Spleen (tissue), 11 donors: Measurements from ENCODE around the gene PPARA. TPM values are rescaled to one million over a fixed set of nuclear protein-coding genes. Genes with fewer than 3 reads are reported as not detected.

Experiments
- DNase-seq: peaks from one replicate; pipeline ENCODE4 v3.0.0-alpha.2; 2020
- H3K27ac ChIP-seq, 8 donors: fragments of 200-600 bp; sonication (generic) in 7 of 8; 1 replicate in 4 of 8; 2 replicates in 4 of 8; pipeline versions ENCODE4 v1.5.0 to v1.8.0; 2016 to 2021; ENCODE audit warnings: inconsistent platforms in 4 of 8, mild to moderate bottlenecking in 4 of 8, moderate library complexity in 1 of 8
- H3K27me3 ChIP-seq, 7 donors: fragments of 200-600 bp; sonication (generic) in 6 of 7; replicated peaks in 1 of 7; 1 replicate in 4 of 7; 2 replicates in 3 of 7; pipeline versions ENCODE4 v1.5.0 to v1.8.0; 2016 to 2021; ENCODE audit warnings: inconsistent platforms in 3 of 7, mild to moderate bottlenecking in 1 of 7
- H3K36me3 ChIP-seq, 6 donors: fragments of 200-600 bp; sonication (generic) in 5 of 6; 1 replicate in 4 of 6; 2 replicates in 2 of 6; pipeline versions ENCODE4 v1.5.0 to v1.8.0; 2016 to 2021; ENCODE audit warnings: inconsistent platforms in 2 of 6
- H3K4me1 ChIP-seq, 6 donors: fragments of 200-600 bp; sonication (generic) in 5 of 6; 1 replicate in 3 of 6; 2 replicates in 3 of 6; pipeline versions ENCODE4 v1.5.0 to v1.8.0; 2016 to 2021; ENCODE audit warnings: inconsistent platforms in 3 of 6
- H3K4me3 ChIP-seq, 8 donors: fragments of 200-600 bp; sonication (generic) in 7 of 8; 1 replicate in 4 of 8; 2 replicates in 4 of 8; pipeline versions ENCODE4 v1.5.0 to v1.8.0; 2016 to 2021; ENCODE audit warnings: inconsistent platforms in 4 of 8, mild to moderate bottlenecking in 4 of 8, moderate library complexity in 2 of 8
- H3K9me3 ChIP-seq, 8 donors: fragments of 200-600 bp; sonication (generic) in 7 of 8; 1 replicate in 4 of 8; 2 replicates in 4 of 8; pipeline versions ENCODE4 v1.5.0 to v1.8.0; 2016 to 2021; ENCODE audit warnings: inconsistent platforms in 4 of 8
- POLR2A ChIP-seq, 3 donors: fragments of 450-650 bp; IDR thresholded peaks; one replicate each; pipeline ENCODE4 v1.5.1; 2017; ENCODE audit warnings: antibody characterized with exemption in 3 of 3, mild to moderate bottlenecking in 1 of 3
- POLR2AphosphoS5 ChIP-seq, 3 donors: sonication (generic); formaldehyde crosslinking; IDR thresholded peaks; one replicate each; pipeline ENCODE4 v1.5.1; 2017; ENCODE audit warnings: antibody characterized with exemption in 3 of 3
- WGBS, 5 donors: extraction: QIAGEN DNeasy Blood & Tissue Kit in 3 of 5; methylation state at CpG; one replicate each; pipeline versions ENCODE4 v1.1.5 to v1.1.7; 2013 to 2018; 5-methylcytosine and 5-hydroxymethylcytosine counted together
- intact Hi-C: fragments of 100-400 bp; cut with DNase I; formaldehyde crosslinking; loops from one replicate; pipeline ENCODE4 v1.15.0; 2023; ENCODE audit warnings: low total_unique reads
- polyA plus RNA-seq, 3 donors: library from polyadenylated mRNA; stranded (reverse); fragments of 200-250 nt; gene quantifications; one replicate each; pipeline ENCODE4 v1.2.1, GENCODE V29; 2013
- total RNA-seq, 7 donors: library from RNA; depleted of rRNA in 3 of 7; stranded (reverse); fragments of >200 nt in 3 of 7; fragmentation: NEBNext Ultra II Directional in 4 of 7; extraction: Animal tissue kit (Norgen Biotek cat#: 25700) in 4 of 7; gene quantifications; one replicate each; pipeline versions ENCODE4 v1.1.0 to v1.2.1, GENCODE V29; 2016 to 2021
- TF ChIP-seq, protein P1 (sequence below), 11 experiments: fragments of 200-600 bp in 7 of 11; fragments of 450-650 bp in 4 of 11; sonication (generic) in 4 of 11; IDR thresholded peaks in 8 of 11; conservative IDR thresholded peaks in 3 of 11; 1 replicate in 7 of 11; 2 replicates in 4 of 11; pipeline versions ENCODE4 v1.4.0 to v1.8.0; 2016 to 2021; ENCODE audit warnings: antibody characterized with exemption in 11 of 11, inconsistent platforms in 4 of 11, mild to moderate bottlenecking in 1 of 11
- donor health status: healthy with polysubstance abuse.
- donor health status: DM: no; HTN: no; CAD: no; lungs with moderate emphysema.
- donor health status: DM: no; HTN: no; CAD: no.
- donor health status: Bipolar disorder and iron deficiency.
- donor health status: healthy.
- donor health status: DM: no; HTN: no; CAD: no.
- donor health status: DM: yes; HTN: yes; CAD: no.

Gene PPARA
- total and polyA plus RNA-seq, 10 donors, result 2.0 to 40.9 (median 22.6) TPM

DNA sequence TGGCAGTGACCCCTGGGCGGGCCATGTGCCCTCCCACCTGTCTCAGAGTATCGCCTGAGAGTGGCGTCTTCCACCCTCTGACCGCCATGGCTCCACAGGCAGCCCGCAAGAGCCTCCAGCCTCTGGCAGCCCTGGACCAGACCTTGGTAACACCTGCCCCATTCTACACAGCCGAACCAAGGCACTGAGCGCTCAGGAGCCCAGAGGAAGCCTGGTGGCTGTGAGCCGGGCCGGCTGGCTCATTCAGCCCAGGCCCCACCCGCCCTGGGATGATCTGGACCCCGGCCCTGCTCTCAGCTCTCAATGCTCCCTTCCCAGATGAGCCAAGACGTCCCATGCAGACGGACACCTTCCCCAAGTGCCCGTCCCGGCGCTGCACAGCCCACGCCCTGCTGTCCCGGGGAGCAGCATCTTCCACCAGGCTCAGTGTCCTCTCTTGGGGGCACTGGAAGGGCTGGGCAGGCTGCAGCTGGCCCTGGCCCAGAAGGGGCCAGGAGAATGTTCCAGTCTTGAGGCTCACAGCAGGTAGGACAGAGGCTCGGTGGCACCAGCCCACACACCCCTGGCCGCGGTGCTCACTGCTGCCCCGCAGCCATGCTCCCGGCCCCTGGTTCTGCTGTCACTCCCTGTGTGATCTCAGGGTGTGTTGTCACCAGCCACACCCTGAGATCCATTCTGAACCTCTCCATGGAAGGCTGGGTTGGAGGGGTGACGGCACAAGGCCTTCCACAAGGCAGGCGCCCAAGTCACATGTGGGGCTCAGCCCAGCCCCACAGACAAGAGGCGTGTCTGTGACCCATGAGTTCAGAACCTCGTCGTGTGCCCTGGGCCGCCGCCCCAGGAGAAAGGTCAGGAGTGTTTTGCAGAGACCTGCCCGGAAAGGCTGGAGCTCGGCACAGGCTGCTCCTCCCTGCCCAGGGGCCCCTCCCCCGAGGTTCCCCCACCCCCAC, 24.2 kb upstream of the PPARA start:
- intact Hi-C loops, result loop anchor here (10.0 kb wide), 1 partner anchor 419 kb away; no protein-coding TSS in a partner anchor
- Histone ChIP-seq H3K27me3 (peaks cover 0 to 4% (median 0%) of the 10 kb centered on the region in 7 donors), H3K27ac (no peak overlapping the region), H3K4me3 (no peak overlapping the region), H3K9me3 (no peaks in the 10 kb centered on the region), H3K4me1 (peaks cover 16 to 48% (median 32%) of the 10 kb centered on the region in 6 donors), H3K36me3 (no peaks in the 10 kb centered on the region)
- no peak for DNase-seq
- no peak for TF ChIP-seq POLR2AphosphoS5 (IDR thresholded peaks at IDR 0.05)
- TF ChIP-seq, protein P1, sequence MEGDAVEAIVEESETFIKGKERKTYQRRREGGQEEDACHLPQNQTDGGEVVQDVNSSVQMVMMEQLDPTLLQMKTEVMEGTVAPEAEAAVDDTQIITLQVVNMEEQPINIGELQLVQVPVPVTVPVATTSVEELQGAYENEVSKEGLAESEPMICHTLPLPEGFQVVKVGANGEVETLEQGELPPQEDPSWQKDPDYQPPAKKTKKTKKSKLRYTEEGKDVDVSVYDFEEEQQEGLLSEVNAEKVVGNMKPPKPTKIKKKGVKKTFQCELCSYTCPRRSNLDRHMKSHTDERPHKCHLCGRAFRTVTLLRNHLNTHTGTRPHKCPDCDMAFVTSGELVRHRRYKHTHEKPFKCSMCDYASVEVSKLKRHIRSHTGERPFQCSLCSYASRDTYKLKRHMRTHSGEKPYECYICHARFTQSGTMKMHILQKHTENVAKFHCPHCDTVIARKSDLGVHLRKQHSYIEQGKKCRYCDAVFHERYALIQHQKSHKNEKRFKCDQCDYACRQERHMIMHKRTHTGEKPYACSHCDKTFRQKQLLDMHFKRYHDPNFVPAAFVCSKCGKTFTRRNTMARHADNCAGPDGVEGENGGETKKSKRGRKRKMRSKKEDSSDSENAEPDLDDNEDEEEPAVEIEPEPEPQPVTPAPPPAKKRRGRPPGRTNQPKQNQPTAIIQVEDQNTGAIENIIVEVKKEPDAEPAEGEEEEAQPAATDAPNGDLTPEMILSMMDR (IDR thresholded peaks at IDR 0.05 in 8 of 11, conservative IDR thresholded peaks at IDR 0.05 in 3 of 11), result no peak
- TF ChIP-seq POLR2A (IDR thresholded peaks at IDR 0.05), result no peak
- 86 to 93% (median 89%) methylated on average over 25 to 33 of the region's 33 CpGs for WGBS, 5 donors

DNA sequence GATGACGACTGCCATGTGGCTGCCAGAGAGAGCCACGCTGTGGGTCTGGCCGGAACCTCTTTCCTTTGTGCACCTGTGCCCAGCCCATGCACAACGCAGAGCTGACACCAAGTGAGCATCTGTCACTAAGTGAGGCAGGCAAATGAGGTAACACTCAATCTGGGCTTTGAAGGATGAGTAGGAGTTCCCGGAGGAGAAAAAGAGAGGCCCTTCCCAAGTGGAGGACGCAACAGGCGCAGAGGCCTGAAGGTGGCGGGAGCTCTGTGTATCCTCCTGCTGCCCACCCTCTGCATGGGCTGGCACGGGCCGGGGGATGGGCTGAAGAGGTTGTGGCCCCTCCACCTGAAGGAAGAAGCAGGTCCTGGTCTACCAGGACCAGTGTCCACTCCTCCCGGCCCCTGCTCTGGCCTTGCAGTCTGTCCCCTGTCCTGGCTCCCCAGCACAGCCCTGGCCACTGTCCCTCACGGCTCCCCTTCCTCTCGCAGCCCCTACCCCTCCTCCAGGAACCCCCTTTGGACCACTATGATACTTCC, 23.4 kb upstream of the PPARA start:
- DNase-seq, result no peak
- no peaks in the 10 kb centered on the region for H3K36me3 ChIP-seq
- TF ChIP-seq, protein P1 (IDR thresholded peaks at IDR 0.05 in 8 of 11, conservative IDR thresholded peaks at IDR 0.05 in 3 of 11), result no peak
- TF ChIP-seq POLR2AphosphoS5 (IDR thresholded peaks at IDR 0.05) (no peak), POLR2A (IDR thresholded peaks at IDR 0.05) (no peak)
- intact Hi-C loops, result loop anchor here (10.0 kb wide), 1 partner anchor 418 kb away; no protein-coding TSS in a partner anchor
- no peaks in the 10 kb centered on the region for H3K9me3 ChIP-seq
- H3K27me3 ChIP-seq, result peaks cover 0 to 4% (median 0%) of the 10 kb centered on the region in 7 donors
- no peak overlapping the region for H3K27ac ChIP-seq
- no peak overlapping the region for H3K4me3 ChIP-seq
- WGBS, 5 donors, result 90 to 95% (median 93%) methylated on average over 12 to 13 of the region's 13 CpGs
- H3K4me1 ChIP-seq, result peaks cover 16 to 52% (median 32%) of the 10 kb centered on the region in 6 donors

DNA sequence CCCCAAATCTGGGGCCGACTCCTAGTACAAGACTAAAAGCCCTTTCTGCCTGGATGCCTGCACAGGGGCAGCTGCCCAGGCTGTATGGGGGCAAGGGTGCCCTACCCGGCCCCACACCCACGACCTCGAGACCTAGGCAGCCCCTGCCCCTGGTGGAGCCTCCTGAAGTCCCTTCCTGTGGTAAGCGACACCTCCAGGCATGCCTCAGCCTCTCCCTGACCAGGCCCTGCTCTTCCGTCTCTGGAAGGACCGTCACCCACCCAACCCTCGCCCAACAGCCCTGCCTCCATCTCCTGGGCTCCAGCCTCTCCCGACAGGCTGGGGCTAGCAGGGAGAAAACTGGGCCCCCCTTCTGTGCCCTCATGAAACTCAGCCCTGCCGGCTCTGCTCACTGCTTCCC, 22.8 kb upstream of the PPARA start:
- Histone ChIP-seq H3K36me3 (no peaks in the 10 kb centered on the region), H3K4me1 (peaks cover 15 to 46% (median 28%) of the 10 kb centered on the region in 6 donors), H3K9me3 (no peaks in the 10 kb centered on the region), H3K27ac (no peak overlapping the region), H3K4me3 (no peak overlapping the region), H3K27me3 (peaks cover 0 to 4% (median 0%) of the 10 kb centered on the region in 7 donors)
- intact Hi-C loops, result loop anchor here (10.0 kb wide), 1 partner anchor 417 kb away; no protein-coding TSS in a partner anchor
- DNase-seq, result no peak
- WGBS, 5 donors, result 85 to 96% (median 89%) methylated on average over 8 to 10 of the region's 10 CpGs
- TF ChIP-seq, protein P1 (IDR thresholded peaks at IDR 0.05 in 8 of 11, conservative IDR thresholded peaks at IDR 0.05 in 3 of 11), result no peak
- no peak for TF ChIP-seq POLR2A (IDR thresholded peaks at IDR 0.05)
- no peak for TF ChIP-seq POLR2AphosphoS5 (IDR thresholded peaks at IDR 0.05)

DNA sequence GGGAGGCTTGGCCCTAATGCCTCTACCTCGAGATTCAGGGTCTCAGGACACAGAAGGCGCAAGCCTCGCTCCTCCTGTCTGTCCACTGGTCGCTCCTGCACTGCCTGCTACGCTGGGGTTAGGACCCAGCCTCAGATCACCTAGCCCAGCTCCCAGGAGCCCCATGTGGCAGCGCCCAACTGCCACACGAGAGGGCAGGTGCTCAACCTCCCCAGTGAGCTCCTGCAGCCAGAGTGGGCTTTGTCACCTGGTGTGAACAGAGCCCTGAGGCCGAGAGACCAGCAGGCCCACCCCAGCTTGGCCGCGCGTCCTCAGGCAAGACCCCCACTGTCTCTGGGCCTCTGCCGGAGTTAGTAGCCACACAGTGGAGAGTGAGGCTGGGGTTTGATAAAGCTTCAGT, 21.7 kb upstream of the PPARA start:
- Histone ChIP-seq H3K36me3 (no peaks in the 10 kb centered on the region), H3K4me3 (no peak overlapping the region), H3K27me3 (no peaks in the 10 kb centered on the region), H3K9me3 (no peaks in the 10 kb centered on the region), H3K4me1 (peaks cover 13 to 37% (median 22%) of the 10 kb centered on the region in 6 donors), H3K27ac (peak overlapping the region in 5 of 8 donors; percentile 84 to 90 (median 85))
- no peak for DNase-seq
- intact Hi-C loops, result loop anchor here (10.0 kb wide), 1 partner anchor 416 kb away; no protein-coding TSS in a partner anchor
- WGBS, 5 donors, result 73 to 95% (median 92%) methylated on average over 3 to 12 of the region's 12 CpGs
- TF ChIP-seq, protein P1 (IDR thresholded peaks at IDR 0.05 in 8 of 11, conservative IDR thresholded peaks at IDR 0.05 in 3 of 11), result no peak
- TF ChIP-seq POLR2A (IDR thresholded peaks at IDR 0.05) (no peak), POLR2AphosphoS5 (IDR thresholded peaks at IDR 0.05) (no peak)
